ENCODE data around the gene ARL8B. TPM values are rescaled to one million over a fixed set of nuclear protein-coding genes. Genes with fewer than 3 reads are reported as not detected.
"Not testable (repeated sequence)": the region's sequence is repeated elsewhere in the genome, so short reads cannot be mapped to it uniquely, and the experiment has no call there.

The ARL8B gene
- total RNA-seq, 1 experiment from 2014 or later: 41.0 TPM

DNA sequence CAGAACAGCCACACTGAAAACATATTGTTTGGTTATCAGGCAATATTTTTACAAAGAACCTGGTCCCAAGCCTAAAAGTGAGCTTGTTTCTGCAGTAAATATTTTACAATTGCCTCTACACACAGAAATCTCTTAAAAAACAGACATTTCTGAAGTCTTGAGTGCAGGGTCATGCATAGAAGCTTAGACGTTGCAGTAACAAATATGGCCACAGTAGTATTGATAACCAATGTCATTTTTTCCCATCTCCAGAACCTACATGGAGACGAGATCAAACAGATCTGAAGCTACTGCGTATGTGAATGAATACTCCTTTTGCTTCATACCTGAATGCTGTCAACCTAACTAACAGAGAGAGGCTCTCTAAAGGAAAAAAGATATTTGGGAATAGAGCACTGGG lies 19.6 kb upstream of the ARL8B start:
- Histone ChIP-seq H3K36me3 (no peaks in the 10 kb centered on the region), H3K4me3 (no peak overlapping the region), H3K27me3 (no peaks in the 10 kb centered on the region), H3K9me3 (no peaks in the 10 kb centered on the region)
- no peak for DNase-seq

- no peaks in the 10 kb centered on the region for H3K36me3 ChIP-seq
- DNase-seq: no peak
- H3K4me3 ChIP-seq: no peak overlapping the region
- no peaks in the 10 kb centered on the region for H3K27me3 ChIP-seq
- no peaks in the 10 kb centered on the region for H3K9me3 ChIP-seq
These were observed 18.3 kb upstream of the ARL8B start for GRCh38 chr3:5103743-5104142.

DNA sequence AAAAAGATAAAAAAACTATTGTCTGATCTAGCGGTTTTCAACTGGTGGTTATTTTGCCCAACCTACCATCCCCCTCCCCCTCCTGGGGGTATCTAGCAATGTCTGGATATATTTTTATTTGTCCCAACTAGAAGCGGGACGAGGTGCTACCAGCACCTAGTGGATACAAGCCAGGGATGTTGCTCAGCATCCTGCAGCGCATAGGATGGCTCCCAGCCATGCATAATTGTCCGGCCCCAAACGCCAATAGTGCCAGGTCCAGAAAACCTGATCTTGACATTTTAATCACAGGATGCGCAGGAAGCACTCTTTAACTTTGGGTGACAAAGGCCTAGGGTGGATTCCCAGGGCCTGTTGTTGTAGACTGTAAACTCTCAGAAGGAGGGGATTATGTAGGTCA lies 17.0 kb upstream of the ARL8B start:
- no peak for DNase-seq
- H3K27me3 ChIP-seq: no peaks in the 10 kb centered on the region
- H3K36me3 ChIP-seq: no peaks in the 10 kb centered on the region
- no peak overlapping the region for H3K4me3 ChIP-seq
- H3K9me3 ChIP-seq: no peaks in the 10 kb centered on the region

DNA sequence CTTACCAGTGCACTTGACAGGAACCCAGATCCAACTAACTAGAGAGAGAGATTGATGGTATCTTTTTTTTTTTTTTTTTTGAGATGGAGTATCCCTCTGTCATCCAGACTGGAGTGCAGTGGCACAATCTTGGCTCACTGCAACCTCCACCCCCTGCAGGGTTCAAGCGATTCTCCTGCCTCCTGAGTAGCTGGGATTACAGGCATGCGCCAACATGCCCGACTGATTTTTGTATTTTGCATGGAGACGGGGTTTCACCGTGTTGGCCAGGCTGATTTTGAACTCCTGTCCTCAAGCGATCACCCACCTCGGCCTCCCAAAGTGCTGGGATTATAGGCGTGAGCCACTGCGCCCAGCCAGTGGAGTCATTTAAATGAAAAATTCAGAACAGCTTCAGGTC lies 15.7 kb upstream of the ARL8B start:
- not testable (repeated sequence) for H3K9me3 ChIP-seq, H3K4me3 ChIP-seq, H3K36me3 ChIP-seq, DNase-seq, H3K27me3 ChIP-seq

DNA sequence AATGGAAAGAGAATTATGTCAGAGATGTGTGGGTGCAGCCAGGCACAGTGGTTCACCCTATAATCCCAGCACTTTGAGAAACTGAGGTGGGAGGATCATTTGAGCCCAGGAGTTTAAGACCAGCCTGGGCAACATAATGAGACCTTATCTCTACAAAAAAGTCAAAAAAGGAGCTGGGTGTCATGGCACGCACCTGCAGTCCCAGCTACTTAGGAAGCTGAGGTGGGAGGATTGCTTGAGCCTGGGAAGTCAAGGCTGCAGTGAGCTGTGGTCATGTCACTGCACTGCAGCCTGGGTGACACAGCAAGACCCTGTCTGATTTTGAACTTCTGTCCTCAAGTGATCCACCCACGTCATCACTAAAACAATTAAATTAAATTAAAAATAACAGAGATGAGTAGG lies 15.2 kb upstream of the ARL8B start:
- H3K9me3 ChIP-seq, DNase-seq, H3K27me3 ChIP-seq, H3K36me3 ChIP-seq, H3K4me3 ChIP-seq: not testable (repeated sequence)

- H3K36me3 ChIP-seq: no peaks in the 10 kb centered on the region
- H3K27me3 ChIP-seq: no peaks in the 10 kb centered on the region
- H3K9me3 ChIP-seq: no peaks in the 10 kb centered on the region
- DNase-seq: no peak
- H3K4me3 ChIP-seq: no peak overlapping the region
These were observed 11.8 kb upstream of the ARL8B start for GRCh38 chr3:5110337-5110736.

GRCh38 chr3:5112043-5112442 lies 10.0 kb upstream of the ARL8B start:
- H3K9me3 ChIP-seq: no peaks in the 10 kb centered on the region
- H3K36me3 ChIP-seq: no peaks in the 10 kb centered on the region
- no peak for DNase-seq
- no peak overlapping the region for H3K4me3 ChIP-seq
- no peaks in the 10 kb centered on the region for H3K27me3 ChIP-seq

GRCh38 chr3:5113726-5114125 lies 8.4 kb upstream of the ARL8B start:
- H3K4me3 ChIP-seq, H3K27me3 ChIP-seq, H3K36me3 ChIP-seq, DNase-seq, H3K9me3 ChIP-seq: not testable (repeated sequence)

GRCh38 chr3:5115506-5116162 lies 6.5 kb upstream of the ARL8B start:
- no peaks in the 10 kb centered on the region for H3K36me3 ChIP-seq
- no peak for DNase-seq
- H3K27me3 ChIP-seq: no peaks in the 10 kb centered on the region
- H3K9me3 ChIP-seq: no peaks in the 10 kb centered on the region
- no peak overlapping the region for H3K4me3 ChIP-seq

DNA sequence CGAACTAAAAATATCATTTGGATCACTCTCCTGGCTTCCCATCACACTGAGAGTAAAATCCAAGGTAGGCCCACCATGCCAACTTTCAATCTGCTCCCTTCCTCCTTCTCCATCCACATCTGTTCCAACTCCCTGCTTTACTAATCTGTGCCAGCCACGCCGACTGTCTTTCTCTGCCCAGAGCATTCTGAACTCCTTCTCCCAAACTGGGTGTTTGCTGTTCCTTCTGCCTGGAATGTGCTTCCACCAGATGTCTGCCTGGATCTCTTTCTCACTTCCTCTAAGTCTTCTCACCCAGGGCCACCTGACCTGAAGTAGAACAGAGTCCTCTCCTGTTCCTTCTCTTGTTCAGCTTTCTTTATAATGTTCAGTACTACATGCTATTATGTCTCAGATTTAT lies 5.6 kb upstream of the ARL8B start:
- H3K4me3 ChIP-seq: no peak overlapping the region
- DNase-seq: no peak

DNA sequence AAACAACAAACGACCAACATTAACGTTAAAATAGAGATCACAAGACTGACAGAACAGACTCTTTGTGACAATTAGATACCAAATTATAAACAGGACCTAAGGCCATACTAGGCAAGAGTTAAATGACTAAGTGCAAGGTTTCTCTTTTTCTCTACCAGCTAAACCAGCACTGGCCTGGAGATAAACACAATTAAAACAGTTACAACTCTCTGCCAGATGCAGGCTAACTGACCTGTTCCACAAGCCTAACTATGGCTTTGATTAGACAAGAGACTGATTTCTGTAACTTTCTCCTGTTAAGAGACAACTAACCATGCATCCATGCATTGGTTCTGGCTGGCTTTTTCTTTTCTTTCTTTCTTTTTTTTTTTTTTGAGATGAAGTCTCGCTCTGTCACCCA lies 1.6 kb upstream of the ARL8B start:
- Histone ChIP-seq H3K9me3 (no peaks in the 10 kb centered on the region), H3K27me3 (no peaks in the 10 kb centered on the region), H3K4me3 (no peak overlapping the region), H3K36me3 (no peaks in the 10 kb centered on the region)
- DNase-seq: no peak

More for the DNA sequence above, 5.6 kb upstream of the ARL8B start:
- Histone ChIP-seq H3K9me3 (no peaks in the 10 kb centered on the region), H3K27me3 (no peaks in the 10 kb centered on the region), H3K36me3 (no peaks in the 10 kb centered on the region)

- Histone ChIP-seq H3K36me3 (no peaks in the 10 kb centered on the region), H3K27me3 (no peaks in the 10 kb centered on the region), H3K4me3 (peak overlapping the region; percentile 89), H3K9me3 (no peaks in the 10 kb centered on the region)
- peak; percentile 13 for DNase-seq
These were observed 932 bp downstream of the ARL8B start for GRCh38 chr3:5122741-5123706.

GRCh38 chr3:5123937-5124336 lies 1.8 kb downstream of the ARL8B start:
- Histone ChIP-seq H3K9me3 (no peaks in the 10 kb centered on the region), H3K36me3 (no peaks in the 10 kb centered on the region), H3K27me3 (no peaks in the 10 kb centered on the region), H3K4me3 (no peak overlapping the region)
- DNase-seq: no peak

DNA sequence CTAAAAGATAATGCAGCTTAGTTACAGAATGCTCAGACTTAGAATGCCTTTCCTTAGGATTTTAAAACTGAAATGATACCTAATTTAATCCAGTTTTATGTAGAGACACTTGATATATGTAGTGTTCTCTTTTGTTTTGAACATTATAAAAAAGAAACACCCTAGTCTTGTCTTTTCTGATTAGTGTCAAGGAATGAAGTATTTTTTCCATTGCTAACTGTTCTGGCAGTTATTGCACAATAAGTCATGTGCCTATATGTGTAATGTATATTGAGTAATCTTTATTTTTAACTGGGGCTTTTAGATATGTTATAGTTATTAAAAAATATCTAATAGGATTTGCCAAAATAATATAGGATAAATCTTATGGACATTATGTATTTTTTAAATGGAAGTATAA lies 4.5 kb downstream of the ARL8B start:
- no peaks in the 10 kb centered on the region for H3K27me3 ChIP-seq
- no peaks in the 10 kb centered on the region for H3K9me3 ChIP-seq
- H3K36me3 ChIP-seq: no peaks in the 10 kb centered on the region
- H3K4me3 ChIP-seq: no peak overlapping the region
- DNase-seq: no peak

GRCh38 chr3:5128849-5129248 lies 6.8 kb downstream of the ARL8B start:
- H3K27me3 ChIP-seq: no peaks in the 10 kb centered on the region
- no peak overlapping the region for H3K4me3 ChIP-seq
- no peaks in the 10 kb centered on the region for H3K9me3 ChIP-seq
- no peak for DNase-seq
- no peaks in the 10 kb centered on the region for H3K36me3 ChIP-seq

GRCh38 chr3:5133239-5134018 lies 11.3 kb downstream of the ARL8B start:
- H3K9me3 ChIP-seq: no peaks in the 10 kb centered on the region
- DNase-seq: no peak
- no peaks in the 10 kb centered on the region for H3K36me3 ChIP-seq
- no peaks in the 10 kb centered on the region for H3K27me3 ChIP-seq
- H3K4me3 ChIP-seq: no peak overlapping the region

- no peak for DNase-seq
- no peaks in the 10 kb centered on the region for H3K36me3 ChIP-seq
- H3K4me3 ChIP-seq: no peak overlapping the region
- H3K9me3 ChIP-seq: no peaks in the 10 kb centered on the region
- no peaks in the 10 kb centered on the region for H3K27me3 ChIP-seq
These were observed 11.9 kb downstream of the ARL8B start for GRCh38 chr3:5134019-5134391.

Data from MG63 (cell line).